IMR-90 (cell line): ENCODE results near the gene PIP5K1C. TPM values are rescaled to one million over a fixed set of nuclear protein-coding genes. Genes with fewer than 3 reads are reported as not detected.

Experiments used
- ATAC-seq: fragments of 200-7000 bp; cut with Tn5 transposase; 2 replicates; pipeline ENCODE4 v1.9.1; 2020; ENCODE audit warnings: low read depth, mild to moderate bottlenecking, moderate library complexity
- BruUV-seq: library from RNA; stranded (reverse); fragments of 400-500 nt; replicated peaks from 2 replicates; lab custom pipeline; 2021; lab: Mats Ljungman, UMichigan
- CTCF ChIA-PET: fragments of 300-600 bp; formaldehyde crosslinking; extraction: SDS; loops from one replicate; lab custom pipeline; 2021; ENCODE audit warnings: antibody characterized with exemption; lab: Yijun Ruan, JAX
- POLR2A ChIA-PET: fragments of 300-600 bp; sonication (Branson Sonifier 250); formaldehyde crosslinking; loops from one replicate; lab custom pipeline; 2022; ENCODE audit warnings: antibody characterized with exemption; ENCODE audit not compliant: unreplicated experiment; lab: Charles Lee
- DNase-seq: peaks from one replicate; pipeline ENCODE4 v3.0.0; 2013
- H2AFZ ChIP-seq: replicated peaks from 2 replicates; pipeline ENCODE3; 2013; ENCODE audit warnings: low read length, mild to moderate bottlenecking; ENCODE audit not compliant: poor library complexity
- H2AK5ac ChIP-seq: 2 replicates; pipeline ENCODE4 v1.6.1; 2013; ENCODE audit warnings: low read depth, low read length, inconsistent platforms
- H2AK9ac ChIP-seq: replicated peaks from 2 replicates; pipeline ENCODE3; 2013; ENCODE audit warnings: mild to moderate bottlenecking, low read depth, low read length, moderate library complexity; ENCODE audit not compliant: poor library complexity
- H2BK120ac ChIP-seq: 2 replicates; pipeline ENCODE4 v1.6.1; 2013; ENCODE audit warnings: low read depth, low read length, inconsistent platforms
- H2BK15ac ChIP-seq: 3 replicates; pipeline ENCODE4 v1.6.1; 2013; ENCODE audit warnings: low read depth, low read length, inconsistent platforms
- H2BK20ac ChIP-seq: 2 replicates; pipeline ENCODE4 v1.6.1; 2013; ENCODE audit warnings: low read depth, mild to moderate bottlenecking, inconsistent platforms, low read length, moderate library complexity
- H2BK5ac ChIP-seq: 2 replicates; pipeline ENCODE4 v1.6.1; 2013; ENCODE audit warnings: mild to moderate bottlenecking, low read depth, low read length, inconsistent platforms; ENCODE audit not compliant: poor library complexity, severe bottlenecking
- H3K14ac ChIP-seq: replicated peaks from 2 replicates; pipeline ENCODE4 v1.6.1; 2013; ENCODE audit warnings: low read depth, low read length, inconsistent platforms
- H3K18ac ChIP-seq: 2 replicates; pipeline ENCODE4 v1.6.1; 2013; ENCODE audit warnings: low read depth, low read length, control low read depth
- H3K23ac ChIP-seq: 2 replicates; pipeline ENCODE4 v1.6.1; 2013; ENCODE audit warnings: low read depth, low read length, inconsistent platforms
- H3K27ac ChIP-seq: 2 replicates; pipeline ENCODE4 v1.5.1; 2013; ENCODE audit warnings: mild to moderate bottlenecking, control low read depth, low read length; ENCODE audit not compliant: insufficient read depth
- H3K27me3 ChIP-seq: 2 replicates; pipeline ENCODE4 v1.6.1; 2013; ENCODE audit warnings: low read length; ENCODE audit not compliant: control insufficient read depth, insufficient read depth
- H3K36me3 ChIP-seq: 2 replicates; pipeline ENCODE4 v1.6.1; 2013; ENCODE audit warnings: low read length, mixed read lengths; ENCODE audit not compliant: control insufficient read depth, insufficient read depth
- H3K4ac ChIP-seq: 2 replicates; pipeline ENCODE4 v1.6.1; 2013; ENCODE audit warnings: low read depth, low read length, inconsistent platforms
- H3K4me1 ChIP-seq: 2 replicates; pipeline ENCODE4 v1.6.1; 2013; ENCODE audit warnings: low read length, mixed read lengths; ENCODE audit not compliant: control insufficient read depth, insufficient read depth
- H3K4me2 ChIP-seq: 2 replicates; pipeline ENCODE4 v1.6.1; 2013; ENCODE audit warnings: low read depth, mild to moderate bottlenecking, control low read depth, low read length, moderate library complexity
- H3K4me3 ChIP-seq: 2 replicates; pipeline ENCODE4 v1.5.1; 2013; ENCODE audit warnings: low read depth, mild to moderate bottlenecking, control low read depth, low read length, moderate library complexity; ENCODE audit not compliant: insufficient read depth
- H3K56ac ChIP-seq: 2 replicates; pipeline ENCODE4 v1.6.1; 2013; ENCODE audit warnings: low read length, inconsistent platforms; ENCODE audit not compliant: insufficient read depth; ENCODE audit errors: extremely low read depth
- H3K79me1 ChIP-seq, 2 experiments: 2 replicates each; pipeline ENCODE4 v1.6.1; 2013; ENCODE audit warnings: low read length in 2 of 2, inconsistent platforms in 1 of 2, low read depth in 1 of 2
- H3K9ac ChIP-seq: 2 replicates; pipeline ENCODE4 v1.6.1; 2013; ENCODE audit warnings: low read depth, low read length, control low read depth
- H3K9me1 ChIP-seq: 2 replicates; pipeline ENCODE4 v1.6.1; 2013; ENCODE audit warnings: low read length, inconsistent platforms; ENCODE audit not compliant: insufficient read depth
- H3K9me3 ChIP-seq: 2 replicates; pipeline ENCODE4 v1.6.1; 2013; ENCODE audit warnings: low read length; ENCODE audit not compliant: control insufficient read depth, insufficient read depth
- H4K20me1 ChIP-seq: 2 replicates; pipeline ENCODE4 v1.6.1; 2013; ENCODE audit warnings: low read length, inconsistent platforms; ENCODE audit not compliant: insufficient read depth
- H4K5ac ChIP-seq: 2 replicates; pipeline ENCODE4 v1.6.1; 2013; ENCODE audit warnings: mild to moderate bottlenecking, low read depth, low read length, control low read depth
- H4K8ac ChIP-seq, 2 experiments: 2 replicates each; pipeline ENCODE4 v1.6.1; 2013; ENCODE audit warnings: low read depth in 2 of 2, low read length in 2 of 2, control low read depth in 1 of 2, inconsistent platforms in 1 of 2
- H4K91ac ChIP-seq: 2 replicates; pipeline ENCODE4 v1.6.1; 2013; ENCODE audit warnings: low read depth, low read length, inconsistent platforms; ENCODE audit not compliant: insufficient read depth
- CEBPB ChIP-seq: IDR thresholded peaks from 2 replicates; pipeline ENCODE4 v1.6.1; 2012; ENCODE audit warnings: low read depth, low read length, improper control_type of control experiment
- MXI1 ChIP-seq: IDR thresholded peaks from 2 replicates; pipeline ENCODE4 v1.6.1; 2012; ENCODE audit warnings: low read depth, mild to moderate bottlenecking, low read length, moderate library complexity, borderline replicate concordance
- WGBS, 2 experiments: methylation state at CpG; one replicate each; pipeline versions ENCODE4 v1.1.5 to v1.1.7; 2013; ENCODE audit warnings: missing lambda C conversion rate in 2 of 2; ENCODE audit not compliant: insufficient read length in 1 of 2; ENCODE audit errors: extremely low coverage in 2 of 2; 5-methylcytosine and 5-hydroxymethylcytosine counted together
- dilution Hi-C: fragments of 300-500 bp; cut with HindIII; formaldehyde crosslinking; loops from one replicate; pipeline ENCODE4 v1.14.3; 2018; ENCODE audit warnings: low sequenced_read_pairs; ENCODE audit not compliant: unreplicated experiment
- in situ Hi-C: fragments of 300-500 bp; cut with MboI; formaldehyde crosslinking; loops from 3 replicates; pipeline ENCODE4 v1.14.3; 2019; ENCODE audit warnings: low sequenced_read_pairs, inconsistent platforms, mixed read lengths
- intact Hi-C: fragments of 100-400 bp; cut with micrococcal nuclease; formaldehyde crosslinking; loops from 2 replicates; pipeline ENCODE4 v1.10.0; 2022
- polyA plus RNA-seq, 3 experiments: library from polyadenylated mRNA; depleted of rRNA; stranded (reverse); fragments of >200 nt; gene quantifications; 2 replicates each; pipeline ENCODE4 v1.2.3, GENCODE V29; 2012; ENCODE audit warnings: low replicate concordance in 1 of 3
- total RNA-seq: library from RNA; depleted of rRNA; stranded (reverse); fragments of >200 nt; gene quantifications from 2 replicates; pipeline ENCODE4 v1.2.3, GENCODE V29; 2012

Gene PIP5K1C
- total and polyA plus RNA-seq, 2 of the 4 experiments (the other 2 are of a cell fraction) = 13.6 to 23.3 TPM

DNA sequence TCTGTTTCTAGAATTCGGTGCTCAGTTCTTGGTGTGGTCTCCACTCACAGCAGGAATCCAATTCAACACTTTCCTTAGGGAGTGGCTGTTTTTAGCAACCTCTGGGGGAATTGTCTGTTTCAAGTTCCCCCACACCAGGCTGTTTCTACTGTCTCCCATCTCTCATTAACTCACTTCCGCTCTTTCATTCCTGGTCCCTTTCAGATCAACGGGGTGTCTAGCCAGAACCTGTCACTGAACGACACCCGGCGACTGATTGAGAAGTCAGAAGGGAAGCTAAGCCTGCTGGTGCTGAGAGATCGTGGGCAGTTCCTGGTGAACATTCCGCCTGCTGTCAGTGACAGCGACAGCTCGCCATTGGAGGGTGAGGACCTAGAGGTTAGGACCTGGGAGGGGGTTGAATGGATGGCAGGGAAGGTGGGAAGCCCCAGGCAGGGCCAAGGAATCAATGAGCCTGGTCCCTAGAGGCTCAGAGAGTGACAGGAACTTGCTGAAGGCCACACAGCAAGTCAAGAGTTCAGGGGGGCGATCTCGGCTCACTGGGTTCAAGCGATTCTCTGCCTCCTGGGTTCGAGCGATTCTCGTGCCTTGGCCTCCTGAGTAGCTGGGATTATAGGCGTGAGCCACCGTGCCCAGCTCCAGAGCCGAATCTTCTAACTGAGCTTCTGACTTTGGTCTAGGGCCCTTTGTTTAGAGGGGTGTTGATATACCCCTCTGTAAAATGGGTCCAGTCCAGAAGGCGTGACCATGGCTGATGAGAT is 33.5 kb upstream of the PIP5K1C start:
- Histone ChIP-seq H3K56ac (no peak overlapping the region), H2BK120ac (no peak overlapping the region), H2BK15ac (no peak overlapping the region), H3K4me3 (no peak overlapping the region), H3K4me1 (no peaks in the 10 kb centered on the region), H3K27ac (no peak overlapping the region), H4K91ac (no peak overlapping the region), H3K9ac (no peak overlapping the region), H3K23ac (no peak overlapping the region), H3K36me3 (no peaks in the 10 kb centered on the region), H3K14ac (no peak overlapping the region), H3K9me1 (peaks cover 8% of the 10 kb centered on the region; the same call in 1 of the 2 replicates), H4K5ac (no peak overlapping the region), H4K20me1 (no peaks in the 10 kb centered on the region), H2AK9ac (no peak overlapping the region), H3K79me1 (no peaks in the 10 kb centered on the region), H3K4me2 (no peak overlapping the region), H3K9me3 (no peaks in the 10 kb centered on the region; the same call in 1 of the 2 replicates), H2BK20ac (no peak overlapping the region), H3K27me3 (peaks cover 11% of the 10 kb centered on the region), H2AFZ (no peak overlapping the region), H2BK5ac (no peak overlapping the region), H2AK5ac (no peak overlapping the region), H4K8ac (no peak overlapping the region), H3K4ac (no peak overlapping the region), H3K18ac (no peak overlapping the region)
- no peak for ATAC-seq
- in situ Hi-C loops (no loop called here), dilution Hi-C loops (no loop called here), intact Hi-C loops (no loop called here)
- BruUV-seq = no TSS peak
- DNase-seq = no peak
- WGBS, 2 experiments = 59% methylated on average over 7 of the region's 20 CpGs; no CpG with 5 or more reads in 1 of the 2 experiments
- ChIA-PET POLR2A (no interaction called here), CTCF (no interaction called here)
- TF ChIP-seq CEBPB = no peak
- TF ChIP-seq MXI1 = no peak
